NOMO-1 treated with dmso at 0.1 percent for 144 hours (cell line): ENCODE results near the gene SBF2.
"Not testable (repeated sequence)": the region's sequence is repeated elsewhere in the genome, so short reads cannot be mapped to it uniquely, and the experiment has no call there.

Source experiments
- DNase-seq: peaks from one replicate; lab custom pipeline; 2025; ENCODE audit not compliant: unreplicated experiment; lab: John Stamatoyannopoulos, UW

SBF2 gene

DNA sequence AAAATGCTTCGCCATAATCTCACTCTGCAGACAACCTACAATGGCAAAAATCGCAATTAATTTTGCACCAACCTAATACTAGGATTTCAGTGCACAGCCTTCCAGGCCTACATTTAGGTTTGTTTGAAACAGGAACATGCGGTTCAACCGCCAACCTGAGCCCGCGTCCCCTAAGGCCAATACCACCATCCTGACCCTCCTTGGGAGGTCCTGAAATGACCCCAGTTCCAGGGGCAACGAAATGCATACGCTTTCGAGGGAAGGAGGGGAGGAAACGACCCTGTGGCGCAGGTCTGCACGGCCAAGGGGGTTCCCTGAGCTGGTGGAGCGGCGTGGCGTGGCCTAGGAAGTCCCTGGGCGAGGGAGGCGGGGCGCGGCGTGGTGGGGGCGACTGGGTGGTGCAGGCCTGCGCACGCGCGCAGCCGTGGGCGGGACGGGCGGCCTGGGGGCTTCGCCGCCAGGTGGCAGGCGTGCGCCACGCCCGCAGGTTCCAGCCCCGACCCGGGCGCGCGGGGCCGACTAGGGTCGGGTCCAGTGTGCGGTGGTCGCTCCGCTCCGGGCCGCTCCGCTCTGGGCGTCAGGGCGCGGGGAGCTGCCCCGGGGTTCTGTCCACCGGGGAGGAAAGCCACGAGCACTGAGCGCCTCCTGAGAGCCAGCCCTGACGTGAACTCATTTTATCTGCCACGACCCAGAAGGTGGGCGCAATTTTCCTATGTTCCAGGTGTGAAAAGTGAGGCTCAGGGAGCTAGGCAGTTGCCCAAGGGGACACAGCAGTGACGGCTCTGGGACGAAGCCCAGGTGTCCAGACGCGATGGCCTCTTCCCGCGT, 536.0 kb downstream of the SBF2 start:
- DNase-seq, result peak; percentile 79

- DNase-seq, result no peak
Observed at GRCh38 chr11:9756878-9757277, 537.1 kb downstream of the SBF2 start.

- no peak for DNase-seq
Observed at GRCh38 chr11:9756461-9756860, 537.6 kb downstream of the SBF2 start.

- DNase-seq, result no peak
Observed at GRCh38 chr11:9755561-9756185, 538.3 kb downstream of the SBF2 start.

GRCh38 chr11:9754010-9754471, 540.0 kb downstream of the SBF2 start:
- no peak for DNase-seq

GRCh38 chr11:9753021-9753420, 541.0 kb downstream of the SBF2 start:
- peak; percentile 45 for DNase-seq

- no peak for DNase-seq
Observed at GRCh38 chr11:9752091-9752490, 541.9 kb downstream of the SBF2 start.

DNA sequence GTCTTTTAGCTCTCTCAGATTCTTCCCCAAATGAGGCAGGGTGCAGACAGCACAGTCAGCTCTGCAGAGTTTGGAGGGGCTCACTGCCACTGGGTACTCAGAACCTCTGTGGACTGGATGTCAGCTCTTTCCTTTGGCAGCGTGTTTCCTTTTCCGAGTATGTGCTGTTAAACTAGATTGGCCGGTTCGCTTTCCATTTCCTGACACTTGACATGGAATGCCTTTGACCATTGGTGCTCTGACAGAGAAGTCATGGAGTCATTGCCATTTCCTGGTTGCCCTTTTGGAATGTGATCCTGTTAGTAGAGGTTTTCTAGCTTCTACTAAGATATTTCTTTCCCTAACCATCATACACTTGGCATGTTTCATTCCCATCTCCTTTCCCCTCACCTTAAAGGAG, 543.5 kb downstream of the SBF2 start:
- no peak for DNase-seq

GRCh38 chr11:9748361-9748970, 545.6 kb downstream of the SBF2 start:
- peak; percentile 64 for DNase-seq

GRCh38 chr11:9747828-9748227, 546.2 kb downstream of the SBF2 start:
- DNase-seq, result no peak

GRCh38 chr11:9747229-9747628, 546.8 kb downstream of the SBF2 start:
- no peak for DNase-seq

DNA sequence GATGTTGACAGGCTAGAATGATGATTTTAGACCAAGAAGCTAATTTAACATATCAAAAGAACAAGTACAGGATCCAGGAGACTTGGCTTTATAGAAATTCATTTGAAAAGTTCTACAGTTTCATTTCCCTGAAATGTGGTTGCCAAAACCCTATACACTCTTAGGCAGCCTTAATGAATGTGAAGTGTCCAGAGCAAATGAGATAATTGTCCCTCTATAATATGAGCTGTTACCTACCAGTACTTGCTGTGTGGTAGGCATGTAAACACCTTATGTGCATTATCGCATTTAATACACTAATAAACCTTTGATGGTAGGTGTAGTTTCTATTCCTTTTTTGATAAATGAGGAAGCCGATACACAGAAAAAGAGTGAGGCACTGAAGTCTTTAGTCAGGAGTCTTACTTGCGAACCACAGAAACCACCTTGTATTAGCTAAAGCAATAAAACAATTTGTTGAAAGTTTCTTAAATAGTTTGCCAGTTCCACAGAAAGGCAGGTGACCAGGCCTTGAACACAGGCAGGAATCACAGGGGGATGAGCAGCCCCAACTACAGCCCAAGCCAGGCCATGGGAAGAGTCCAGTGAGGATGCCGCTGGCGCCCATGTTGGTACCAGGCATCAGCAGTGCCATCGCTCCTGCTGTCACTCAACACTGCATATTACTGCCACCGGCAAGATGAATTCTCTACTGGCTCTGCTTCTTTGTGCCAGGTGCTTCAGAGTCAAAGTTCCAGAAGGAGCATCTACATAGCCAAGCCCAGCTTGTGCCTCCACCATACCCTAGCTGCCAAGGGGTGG, 548.4 kb downstream of the SBF2 start:
- peak; percentile 38 for DNase-seq

- not testable (repeated sequence) for DNase-seq
Observed at GRCh38 chr11:9743512-9743911, 550.5 kb downstream of the SBF2 start.

- no peak for DNase-seq
Observed at GRCh38 chr11:9741260-9741659, 552.8 kb downstream of the SBF2 start.

- DNase-seq, result no peak
Observed at GRCh38 chr11:9740202-9740883, 553.7 kb downstream of the SBF2 start.

GRCh38 chr11:9739123-9739900, 554.7 kb downstream of the SBF2 start:
- DNase-seq, result no peak

- DNase-seq, result no peak
Observed at GRCh38 chr11:9738707-9739106, 555.3 kb downstream of the SBF2 start.

GRCh38 chr11:9738116-9738515, 555.9 kb downstream of the SBF2 start:
- no peak for DNase-seq

GRCh38 chr11:9736365-9736764, 557.7 kb downstream of the SBF2 start:
- no peak for DNase-seq

DNA sequence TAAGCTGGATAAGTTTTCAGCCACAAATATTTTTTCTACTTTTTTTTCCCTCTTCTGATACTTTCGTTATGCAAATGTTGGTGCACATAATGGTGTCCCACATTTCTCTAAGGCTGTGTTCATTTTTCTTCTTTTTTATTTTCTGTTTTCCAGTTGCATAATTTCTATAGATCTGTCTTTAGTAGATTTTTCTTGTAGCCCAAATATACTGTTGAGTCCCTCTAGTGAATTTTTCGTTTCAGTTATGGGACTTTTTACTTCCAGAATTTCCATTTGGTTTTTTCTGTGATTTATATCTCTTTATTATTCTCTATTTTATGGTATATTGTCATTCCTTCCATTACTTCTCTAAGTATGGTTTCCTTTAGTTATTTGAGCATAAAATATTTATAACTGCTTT, 558.1 kb downstream of the SBF2 start:
- no peak for DNase-seq
